ENCODE data around the gene CASP8AP2.
"Not testable (repeated sequence)": the region's sequence is repeated elsewhere in the genome, so short reads cannot be mapped to it uniquely, and the experiment has no call there.

CASP8AP2 gene

DNA sequence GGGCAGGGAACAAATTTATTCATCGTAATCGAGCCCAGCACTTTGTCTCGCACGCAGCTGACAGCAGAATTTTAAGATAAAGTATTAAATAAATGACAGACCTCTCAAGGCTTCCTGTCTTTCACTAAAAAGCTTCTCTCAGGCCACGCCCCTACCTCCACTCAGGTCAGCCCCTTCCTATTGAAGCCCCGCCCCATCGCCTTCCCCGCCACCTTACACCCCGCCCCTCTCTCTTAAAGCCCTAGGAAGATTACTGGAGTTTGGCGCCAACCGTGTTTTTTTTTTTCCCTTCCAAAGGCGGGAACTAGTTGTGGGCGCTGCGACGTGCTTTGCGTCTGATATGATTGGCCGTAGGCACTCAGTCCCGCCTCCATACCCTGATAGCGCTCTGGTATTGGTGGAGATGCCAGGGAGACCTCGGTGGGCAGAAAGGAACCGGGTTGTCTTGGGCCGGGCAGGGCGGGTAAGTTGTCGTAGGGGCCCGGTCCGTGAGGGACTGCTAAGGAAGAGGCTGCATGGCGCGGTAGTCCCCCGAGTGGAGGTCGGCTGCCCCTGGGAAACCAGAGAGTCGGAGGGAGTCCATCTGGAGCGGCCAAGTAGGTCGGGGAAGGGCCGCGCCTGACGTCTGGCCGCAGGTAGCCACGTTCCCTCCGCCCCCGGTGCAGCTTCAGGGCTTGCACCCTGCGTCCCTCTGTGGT lies at the start of gene CASP8AP2:
CASP8AP2 (plus strand) TSS at position 409 of the 698 bp plus-strand sequence.
- DNase-seq (ENCODE audit: low read depth in 2 of 3, low spot score in 2 of 3) = peak; percentile 64 to 81 (median 69)

DNA sequence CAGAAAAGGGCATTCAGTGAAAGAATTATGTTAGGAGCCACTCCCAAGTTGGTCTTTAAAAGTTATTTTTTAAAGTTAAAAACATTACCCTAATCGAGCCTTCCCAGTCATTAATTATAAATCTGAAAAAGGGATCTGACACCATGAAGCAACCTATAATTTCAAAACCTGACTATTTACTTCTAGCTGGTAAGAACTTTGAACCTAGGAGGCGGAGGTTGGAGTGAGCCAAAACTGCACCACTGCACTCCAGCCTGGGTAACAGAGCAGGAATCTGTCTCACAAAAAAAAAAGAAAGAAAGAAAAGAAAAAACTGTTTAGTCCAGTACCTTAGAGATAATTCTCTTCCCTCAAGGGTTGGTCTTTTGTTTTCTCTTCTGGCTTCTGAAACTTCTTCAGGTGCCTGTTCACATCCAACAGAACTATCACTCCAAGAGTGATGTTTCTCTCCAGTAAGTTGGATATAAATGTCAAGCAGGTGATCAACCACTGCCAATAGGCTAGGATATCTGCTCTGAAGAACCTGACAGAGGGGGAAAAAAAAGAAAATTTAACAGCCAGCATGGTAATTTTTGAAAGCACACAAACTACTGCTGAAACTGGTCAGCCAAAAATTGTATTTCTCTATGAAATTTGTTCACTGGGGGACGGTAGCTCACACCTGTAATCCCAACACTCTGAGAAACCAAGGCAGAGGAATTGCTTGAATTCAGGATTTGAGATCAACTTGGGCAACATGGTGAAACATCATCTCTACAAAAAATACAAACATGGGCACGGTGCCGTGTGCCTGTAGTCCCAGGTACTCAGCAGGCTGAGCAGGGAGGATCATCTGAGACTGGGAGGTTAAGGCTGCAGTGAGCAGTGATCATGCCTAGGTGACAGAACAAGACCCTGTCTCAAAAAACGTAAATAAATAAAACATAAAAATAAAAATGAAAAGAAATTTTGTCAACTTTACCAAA lies 48.3 kb upstream of the CASP8AP2 start:
- no peak for DNase-seq (ENCODE audit: low read depth in 2 of 3, low spot score in 2 of 3)

DNA sequence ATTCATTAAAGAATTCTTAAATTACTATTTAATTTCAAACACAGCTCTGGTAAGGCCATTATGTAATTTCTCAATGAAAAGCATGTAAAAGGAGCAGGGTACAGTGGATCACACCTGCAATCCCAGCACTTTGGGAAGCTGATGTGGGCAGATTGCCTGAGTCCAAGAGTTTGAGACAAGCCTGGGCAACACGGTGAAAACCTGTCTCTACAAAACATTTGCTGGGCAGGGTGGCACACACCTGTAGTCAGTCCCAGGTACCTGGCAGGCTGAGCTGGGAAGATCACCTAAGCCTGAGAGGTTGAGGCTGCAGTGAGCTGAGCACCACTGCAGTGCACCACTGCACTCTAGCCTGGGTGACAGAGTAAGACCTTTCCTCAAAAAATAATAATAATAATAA lies 47.5 kb upstream of the CASP8AP2 start:
- no peak for DNase-seq (ENCODE audit: low read depth in 2 of 3, low spot score in 2 of 3)

DNA sequence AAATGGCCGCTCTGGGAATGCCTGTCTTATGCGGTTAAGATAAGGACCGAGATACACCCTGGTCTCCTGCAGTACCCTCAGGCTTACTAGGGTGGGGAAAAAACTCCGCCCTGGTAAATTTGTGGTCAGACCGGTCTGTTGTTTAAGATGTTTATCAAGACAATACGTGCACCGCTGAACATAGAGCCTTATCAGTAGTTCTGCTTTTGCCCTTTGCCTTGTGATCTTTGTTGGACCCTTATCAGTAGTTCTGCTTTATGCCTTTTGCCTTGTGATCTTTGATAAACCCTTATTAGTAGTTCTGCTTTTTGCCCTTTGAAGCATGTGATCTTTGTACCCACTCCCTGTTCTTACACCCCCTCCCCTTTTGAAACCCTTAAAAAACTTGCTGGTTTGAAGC lies 46.4 kb upstream of the CASP8AP2 start:
- DNase-seq (ENCODE audit: low read depth in 2 of 3, low spot score in 2 of 3) = not testable (repeated sequence)

DNA sequence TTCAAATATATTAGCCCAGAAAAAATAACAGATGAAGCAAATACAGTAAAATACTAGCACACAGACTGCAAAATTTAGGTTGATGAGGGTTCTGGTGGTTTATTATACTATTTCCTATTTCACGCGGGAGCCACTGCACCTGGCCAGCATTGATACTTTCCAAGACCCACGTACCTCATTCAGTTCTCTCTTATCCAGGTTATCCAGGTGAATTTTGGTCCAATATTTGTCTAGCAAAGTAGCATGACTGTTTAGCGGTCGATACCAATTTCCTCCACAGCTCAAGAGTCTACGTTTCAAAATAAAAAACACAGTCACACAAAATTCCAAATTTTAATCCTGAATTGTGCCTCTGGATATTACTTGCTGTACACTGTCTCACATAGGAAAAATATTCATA lies 44.8 kb upstream of the CASP8AP2 start:
- DNase-seq (ENCODE audit: low read depth in 2 of 3, low spot score in 2 of 3) = no peak

DNA sequence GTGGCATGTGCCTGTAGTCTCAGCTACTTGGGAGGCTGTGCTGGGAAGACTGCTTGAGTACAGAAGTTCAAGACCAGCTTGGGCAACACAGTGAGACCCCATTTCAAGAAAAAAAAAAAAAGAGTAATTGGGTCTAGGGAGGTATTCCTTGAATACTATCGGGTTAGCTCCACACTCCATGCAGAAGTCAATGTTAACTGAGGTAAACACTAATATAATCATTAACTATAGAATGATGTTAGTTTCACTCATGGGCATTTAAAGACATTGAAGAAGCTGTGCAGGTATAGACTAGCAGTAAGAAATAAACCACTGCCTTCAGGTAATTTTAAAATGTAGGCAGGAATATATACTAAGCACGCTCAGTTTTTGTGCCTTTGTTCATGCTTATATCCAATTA lies 42.7 kb upstream of the CASP8AP2 start:
- DNase-seq (ENCODE audit: low read depth in 2 of 3, low spot score in 2 of 3) = no peak

DNA sequence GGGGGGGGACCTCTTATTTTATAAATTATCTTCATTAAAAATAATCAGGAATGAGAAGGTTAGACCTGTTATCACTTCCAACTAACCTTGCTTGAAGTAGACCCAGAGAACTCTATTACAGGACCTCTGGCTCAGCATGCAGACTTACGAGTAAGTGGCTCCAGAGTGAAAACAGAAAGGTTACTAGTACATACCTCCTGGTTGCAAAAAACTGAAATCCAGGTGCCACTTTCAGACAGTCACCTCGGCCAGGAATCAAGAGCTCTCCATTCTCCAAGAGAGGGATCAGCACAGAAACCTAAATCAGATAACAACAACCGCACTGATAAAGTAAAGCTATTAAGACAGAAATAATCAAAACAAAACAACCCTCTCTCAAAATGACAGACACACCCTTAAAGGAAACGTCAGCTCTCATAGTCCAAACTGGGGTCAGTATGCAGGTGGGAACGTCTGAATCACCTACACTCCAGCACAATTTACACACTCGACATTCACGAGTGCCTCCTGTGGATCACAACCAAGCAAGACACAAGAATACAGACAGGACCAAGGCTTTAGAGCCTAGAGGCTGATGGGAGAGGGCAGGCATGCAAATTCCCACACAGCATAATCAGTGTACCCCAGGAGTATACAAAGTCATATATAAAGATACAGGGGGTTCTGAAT lies 41.9 kb upstream of the CASP8AP2 start:
- DNase-seq (ENCODE audit: low read depth in 2 of 3, low spot score in 2 of 3) = no peak

DNA sequence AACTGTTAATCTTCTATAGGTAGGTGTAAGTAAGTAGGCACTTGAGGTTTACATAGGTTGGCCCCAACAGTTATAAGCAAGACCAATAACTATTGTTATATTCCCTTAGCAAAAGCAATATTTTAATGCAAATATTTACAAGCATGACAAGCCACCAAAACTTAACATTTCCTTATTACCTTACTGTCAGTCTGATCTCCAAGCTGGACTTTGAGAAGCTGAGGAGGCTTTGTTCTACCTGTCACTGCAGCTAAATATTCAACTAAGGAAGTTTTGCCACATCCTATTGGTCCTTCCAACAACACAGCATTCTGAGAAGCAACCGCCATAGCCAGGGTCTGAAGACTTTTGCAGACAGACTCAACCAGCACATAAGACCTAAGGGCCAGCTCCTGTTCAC lies 39.7 kb upstream of the CASP8AP2 start:
- DNase-seq (ENCODE audit: low read depth in 2 of 3, low spot score in 2 of 3) = no peak

DNA sequence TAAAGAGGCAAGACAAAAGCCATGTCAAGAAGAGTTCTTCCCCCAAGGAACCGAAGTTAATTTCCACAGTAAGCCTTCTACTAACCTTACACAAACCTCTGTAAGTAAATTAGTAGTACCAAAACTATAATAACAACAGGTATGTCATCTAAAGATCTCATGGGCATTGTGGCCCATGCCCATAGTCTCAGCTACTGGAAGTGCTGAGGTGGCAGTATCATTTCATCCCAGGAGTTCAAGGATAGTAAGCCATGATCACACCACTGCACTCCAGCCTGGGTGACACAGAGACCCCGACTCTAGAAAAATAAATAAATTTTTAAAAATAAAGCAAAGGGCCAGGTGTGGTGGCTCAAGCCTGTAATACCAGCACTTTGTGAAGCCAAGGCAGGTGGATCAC lies 39.3 kb upstream of the CASP8AP2 start:
- no peak for DNase-seq (ENCODE audit: low read depth in 2 of 3, low spot score in 2 of 3)

DNA sequence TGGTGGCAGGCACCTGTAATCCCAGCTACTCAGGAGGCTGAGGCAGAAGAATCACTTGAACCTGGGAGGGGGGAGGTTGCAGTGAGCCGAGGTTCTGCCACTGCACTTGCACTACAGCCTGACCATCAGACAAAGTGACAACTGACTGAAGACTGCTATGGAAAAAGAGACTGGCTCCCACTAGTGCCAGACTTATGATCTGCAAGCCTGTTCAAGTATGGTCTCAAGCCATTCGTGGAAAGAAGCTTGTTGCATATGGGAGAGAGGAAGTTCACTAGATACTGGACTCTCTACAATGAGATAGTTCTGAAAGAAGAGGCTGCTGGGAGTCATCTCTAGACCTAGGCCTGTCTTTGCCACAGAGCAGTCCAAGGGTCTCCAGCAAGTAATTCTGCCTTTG lies 36.8 kb upstream of the CASP8AP2 start:
- DNase-seq (ENCODE audit: low read depth in 2 of 3, low spot score in 2 of 3) = no peak

DNA sequence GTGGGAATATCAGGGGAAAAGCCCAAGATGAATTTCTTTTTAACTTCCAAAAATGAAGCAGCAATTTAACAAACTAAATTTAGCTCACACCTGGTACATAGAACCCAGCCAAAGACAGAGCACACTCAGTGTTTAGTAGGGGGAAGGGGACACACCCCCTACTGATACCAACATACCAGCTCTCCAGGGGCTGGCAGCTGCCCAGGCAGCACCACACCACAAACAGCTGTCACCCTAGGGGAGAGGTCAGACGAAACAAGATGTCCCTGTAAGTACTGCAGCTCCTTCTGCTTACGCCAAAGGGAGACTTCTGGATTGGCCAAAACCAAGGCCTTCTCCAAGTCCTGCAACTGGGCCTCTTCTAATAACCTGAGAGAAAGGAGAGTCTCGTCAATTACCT lies 36.1 kb upstream of the CASP8AP2 start:
- no peak for DNase-seq (ENCODE audit: low read depth in 2 of 3, low spot score in 2 of 3)

DNA sequence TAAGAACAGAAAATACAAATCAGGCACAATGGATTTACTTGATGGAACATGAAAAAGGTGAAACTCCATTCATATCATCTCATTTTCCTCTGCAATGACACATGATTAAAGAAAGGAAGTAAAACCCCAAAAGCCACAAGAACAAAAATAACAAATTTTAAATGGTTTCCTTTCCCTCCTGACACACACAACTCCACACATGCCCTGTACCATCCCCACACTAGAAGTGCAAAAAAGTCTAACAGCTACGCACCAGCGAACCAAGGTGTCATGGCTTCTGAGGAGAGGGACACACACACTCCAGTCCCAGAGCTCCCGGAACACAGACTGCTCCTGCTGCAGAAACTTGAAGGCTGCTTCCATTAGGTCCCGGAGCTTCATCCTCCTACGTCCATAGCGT lies 35.4 kb upstream of the CASP8AP2 start:
- DNase-seq (ENCODE audit: low read depth in 2 of 3, low spot score in 2 of 3) = no peak

DNA sequence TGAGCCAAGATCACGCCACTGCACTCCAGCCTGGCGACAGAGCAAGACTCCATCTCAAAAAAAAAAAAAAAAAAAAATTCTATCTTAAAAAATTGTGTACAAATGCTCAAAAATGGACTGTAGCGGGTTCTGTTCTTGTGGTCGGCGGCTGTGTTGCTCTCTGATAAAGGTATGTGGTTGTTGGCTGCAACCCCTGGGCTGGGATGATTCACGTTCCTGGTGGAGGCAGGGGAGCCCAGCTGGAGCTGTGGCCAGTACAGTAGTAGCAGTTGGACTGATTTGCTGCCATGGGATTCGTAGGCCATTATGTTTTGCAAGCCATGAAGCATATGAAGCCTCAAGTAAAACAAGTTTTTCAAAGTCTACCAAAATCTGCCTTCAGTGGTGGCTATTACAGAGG lies 32.4 kb upstream of the CASP8AP2 start:
- no peak for DNase-seq (ENCODE audit: low read depth in 2 of 3, low spot score in 2 of 3)

DNA sequence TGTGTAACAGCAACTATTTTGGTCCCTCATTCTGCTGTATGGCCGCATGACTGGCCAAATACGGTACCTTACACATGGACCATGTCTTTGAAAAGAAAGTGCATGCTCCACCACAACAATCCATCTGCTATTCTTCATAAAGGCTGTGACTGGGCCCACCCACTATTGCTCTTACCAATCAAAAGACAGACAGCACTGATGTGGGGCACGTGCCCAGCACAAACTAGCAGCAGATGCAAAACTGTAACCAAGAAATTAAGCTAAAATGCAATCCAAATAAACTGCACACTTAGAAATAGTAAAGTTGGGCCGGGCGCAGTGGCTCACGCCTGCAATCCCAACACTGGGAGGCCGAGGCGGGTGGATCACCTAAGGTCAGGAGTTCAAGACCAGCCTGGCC lies 30.6 kb upstream of the CASP8AP2 start:
- DNase-seq (ENCODE audit: low read depth in 2 of 3, low spot score in 2 of 3) = no peak

DNA sequence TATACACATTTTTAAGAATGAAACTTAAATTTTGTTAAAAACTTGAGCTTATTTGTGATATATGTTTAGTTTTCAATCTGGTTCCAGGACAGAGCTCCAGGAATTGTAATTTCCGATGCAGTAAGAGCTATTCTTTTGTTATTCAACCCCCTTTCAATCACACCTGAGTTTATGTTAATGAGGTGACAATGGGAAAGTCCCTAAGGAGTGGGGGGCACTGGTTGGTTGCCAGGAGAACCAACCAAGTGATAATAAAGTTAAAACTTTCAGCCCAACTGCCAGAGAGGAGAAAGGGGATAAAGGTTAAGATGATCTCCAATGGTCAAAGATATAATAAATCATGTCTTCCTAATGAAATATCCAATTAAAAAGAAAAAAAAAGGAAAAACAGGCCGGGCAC lies 29.9 kb upstream of the CASP8AP2 start:
- no peak for DNase-seq (ENCODE audit: low read depth in 2 of 3, low spot score in 2 of 3)

DNA sequence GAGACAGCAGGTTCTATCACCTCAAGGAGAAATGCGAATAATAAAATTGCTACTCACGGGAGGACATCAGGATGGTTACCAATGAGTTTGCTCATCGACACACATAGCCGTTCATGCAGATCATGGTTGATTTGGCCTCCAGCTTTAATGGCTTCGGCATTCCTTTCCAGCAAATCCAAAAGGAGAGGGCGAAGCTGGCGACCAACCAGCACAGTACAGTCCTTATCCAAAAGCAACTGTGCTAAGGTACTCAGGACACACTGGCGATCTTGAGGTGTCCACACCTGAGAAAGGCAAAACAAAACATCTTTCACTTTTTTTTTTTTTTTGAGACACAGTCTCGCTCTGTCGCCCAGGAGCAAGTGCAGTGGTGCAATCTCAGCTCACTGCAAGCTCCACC lies 26.4 kb upstream of the CASP8AP2 start:
- DNase-seq (ENCODE audit: low read depth in 2 of 3, low spot score in 2 of 3) = no peak

DNA sequence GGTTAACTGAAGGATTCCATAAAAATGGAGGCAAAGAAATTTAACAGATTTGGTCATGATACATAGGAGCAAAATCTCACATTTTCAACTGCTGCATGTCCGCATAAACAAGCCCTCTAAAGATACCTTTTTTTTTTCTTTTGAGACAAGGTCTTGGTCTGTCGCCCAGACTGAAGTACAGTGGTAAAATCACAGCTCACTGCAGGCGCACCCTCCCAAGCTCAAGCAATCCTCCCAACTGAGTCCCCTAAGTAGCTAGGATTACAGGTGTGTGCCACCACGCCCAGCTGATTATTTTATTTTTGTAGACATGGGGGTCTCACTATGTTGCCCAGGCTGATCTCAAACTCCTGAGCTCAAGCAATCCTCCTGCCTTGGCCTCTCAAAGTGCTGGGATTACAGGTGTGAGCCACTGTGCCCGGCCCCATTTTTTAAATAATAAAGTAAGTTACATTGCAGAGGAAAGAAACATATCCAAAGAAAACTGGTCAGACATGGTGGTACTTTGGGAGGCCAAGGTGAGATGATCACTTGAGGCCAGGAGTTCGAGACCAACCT lies 23.8 kb upstream of the CASP8AP2 start:
- no peak for DNase-seq (ENCODE audit: low read depth in 2 of 3, low spot score in 2 of 3)

DNA sequence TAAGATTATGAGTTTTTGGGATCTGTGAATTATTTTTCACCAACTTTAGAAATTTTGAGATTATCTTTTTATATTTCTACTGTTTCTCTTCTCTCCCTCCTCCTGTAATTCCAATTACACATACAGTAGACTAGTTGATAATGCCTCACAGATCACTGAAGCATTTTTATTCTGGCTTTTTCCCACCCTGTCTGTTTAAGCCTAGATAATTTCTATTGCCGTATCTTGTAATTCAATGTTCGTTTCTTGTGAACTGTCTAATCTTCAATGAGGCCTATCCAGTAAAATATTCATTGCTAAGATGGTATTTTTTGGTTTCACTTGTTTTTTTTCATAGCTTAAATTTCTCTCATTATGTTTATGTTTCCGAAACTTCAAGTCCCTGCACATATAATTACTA lies 22.1 kb upstream of the CASP8AP2 start:
- no peak for DNase-seq (ENCODE audit: low read depth in 2 of 3, low spot score in 2 of 3)

DNA sequence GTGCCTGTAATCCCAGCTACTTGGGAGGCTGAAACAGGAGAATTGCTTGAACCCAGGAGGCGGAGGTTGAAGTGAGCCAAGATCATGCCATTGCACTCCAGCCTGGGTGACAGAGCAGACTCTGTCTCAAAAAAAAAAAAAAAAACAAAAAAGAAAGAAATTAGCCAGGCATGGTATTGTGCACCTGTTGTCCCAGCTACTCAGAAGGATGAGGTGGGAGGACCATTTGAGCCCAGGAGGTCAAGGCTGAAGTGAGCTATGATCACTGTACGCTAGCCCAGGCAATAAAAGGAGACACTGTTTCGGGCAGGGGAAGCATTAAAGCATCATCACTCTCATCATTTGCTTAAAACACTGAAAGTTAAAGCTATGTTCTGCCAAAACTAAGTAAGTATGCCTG lies 16.3 kb upstream of the CASP8AP2 start:
- DNase-seq (ENCODE audit: low read depth in 2 of 3, low spot score in 2 of 3) = not testable (repeated sequence)

DNA sequence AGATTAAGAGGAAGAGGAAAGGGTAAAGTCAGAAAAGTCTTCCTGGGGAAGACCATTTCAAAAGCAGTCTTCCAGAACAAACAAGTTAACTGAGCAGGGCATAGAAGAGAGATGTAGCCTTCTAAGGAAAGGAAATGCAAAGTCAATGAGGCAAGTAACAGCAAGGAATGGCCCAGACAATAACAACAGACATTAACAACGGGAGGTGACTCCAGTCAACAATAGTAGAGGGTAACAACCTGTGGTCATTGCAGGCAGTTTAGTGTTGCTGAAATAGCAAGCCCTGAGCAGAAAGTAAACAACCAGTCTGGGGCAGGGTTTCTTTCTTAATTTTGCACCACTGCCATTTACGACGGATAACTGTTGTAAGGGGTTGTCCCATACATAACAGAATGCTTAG lies 12.2 kb upstream of the CASP8AP2 start:
- no peak for DNase-seq (ENCODE audit: low read depth in 2 of 3, low spot score in 2 of 3)

DNA sequence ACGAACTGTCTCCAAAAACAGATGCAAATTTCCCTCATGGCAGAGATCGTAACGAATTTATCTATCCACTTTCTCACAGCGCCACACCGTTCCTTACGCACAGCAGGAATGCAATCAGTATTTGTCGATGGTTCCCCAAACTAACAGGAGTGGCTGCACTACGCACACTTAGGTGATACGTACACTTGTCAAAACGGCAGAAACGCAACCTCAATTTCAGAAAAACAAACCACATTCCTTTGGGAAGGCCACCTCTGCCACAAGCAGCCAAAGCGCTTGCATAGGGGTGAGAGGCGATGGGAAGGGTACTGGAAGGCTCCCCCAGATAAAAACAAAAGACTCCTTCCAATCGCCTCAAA lies 10.7 kb upstream of the CASP8AP2 start:
- DNase-seq (ENCODE audit: low read depth in 2 of 3, low spot score in 2 of 3) = no peak

Measured in activated CD8-positive, alpha-beta memory T cell treated with anti-CD3 and anti-CD28 coated beads for 48 hours (primary cell).